CD4-positive, alpha-beta T cell treated with Interleukin-2 at 100 ng/mL for 4 hours (primary cell): Measurements from ENCODE around the gene GCA.

Source experiments
- DNase-seq: peaks from one replicate; pipeline ENCODE4 v3.0.0-alpha.2; 2020; ENCODE audit warnings: low spot score

The GCA gene, protein sequence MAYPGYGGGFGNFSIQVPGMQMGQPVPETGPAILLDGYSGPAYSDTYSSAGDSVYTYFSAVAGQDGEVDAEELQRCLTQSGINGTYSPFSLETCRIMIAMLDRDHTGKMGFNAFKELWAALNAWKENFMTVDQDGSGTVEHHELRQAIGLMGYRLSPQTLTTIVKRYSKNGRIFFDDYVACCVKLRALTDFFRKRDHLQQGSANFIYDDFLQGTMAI

DNA sequence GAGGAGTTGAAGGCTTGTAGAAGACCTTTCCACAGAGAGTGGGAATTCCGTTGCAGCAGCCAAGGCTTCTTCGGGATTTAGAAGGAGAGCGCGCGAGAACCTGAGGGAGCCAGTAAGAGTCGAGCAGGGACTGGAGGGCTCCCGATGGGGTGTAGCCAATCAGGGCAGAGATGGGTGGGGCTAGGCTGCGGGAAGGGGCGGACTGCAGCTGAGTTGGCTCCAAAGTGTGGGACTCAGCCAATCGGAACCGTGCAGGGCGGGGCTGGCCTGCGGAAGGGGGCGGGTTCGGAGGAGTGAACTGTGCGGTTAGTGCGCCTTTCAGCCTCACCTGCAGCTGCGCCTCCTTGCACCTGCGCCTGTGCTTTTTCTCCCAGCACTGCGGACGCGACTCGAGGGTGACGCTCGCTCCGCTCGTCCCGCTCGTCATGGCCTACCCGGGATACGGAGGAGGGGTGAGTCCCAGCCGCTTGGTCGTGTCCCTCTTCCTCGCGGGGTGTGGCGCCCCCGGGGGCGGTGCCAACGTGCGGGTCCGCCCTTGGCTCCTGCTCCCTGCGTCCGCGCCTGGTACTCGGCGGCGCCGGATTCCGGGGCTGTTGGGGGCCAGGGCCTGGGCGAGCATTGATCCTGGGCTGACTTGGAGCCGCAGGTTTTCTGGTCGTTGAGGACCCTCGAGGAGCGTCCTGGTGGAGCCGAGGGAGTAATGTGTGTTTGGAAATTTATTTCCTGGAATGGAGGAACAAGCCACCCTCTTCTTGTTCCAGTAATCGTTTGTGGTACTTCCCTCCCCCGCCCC lies at the start of gene GCA:
TSS of gene GCA (plus strand) at position 309 of the 793 bp plus-strand sequence. CDS start at position 426, 117 bp downstream.
- DNase-seq, result peak; percentile 97

DNA sequence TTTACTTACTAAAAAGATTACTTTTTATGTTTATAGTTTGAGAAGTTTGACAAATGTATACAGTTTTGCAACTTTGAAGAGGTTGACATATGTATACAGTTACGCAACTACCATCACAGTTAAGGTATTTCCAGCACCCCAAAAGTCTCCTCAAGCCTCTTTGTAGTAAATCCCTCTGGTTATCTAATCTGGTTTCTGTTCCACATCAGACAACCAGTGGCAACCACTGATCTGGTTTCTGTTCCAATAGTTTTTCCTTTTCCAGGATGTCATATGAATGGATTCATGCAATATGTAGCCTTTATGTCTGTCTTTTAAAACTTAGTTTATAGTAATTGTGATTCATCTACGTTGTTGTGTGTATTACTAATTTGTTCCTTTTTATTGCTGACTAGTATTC lies 48.9 kb upstream of the GCA start:
- DNase-seq, result no peak

DNA sequence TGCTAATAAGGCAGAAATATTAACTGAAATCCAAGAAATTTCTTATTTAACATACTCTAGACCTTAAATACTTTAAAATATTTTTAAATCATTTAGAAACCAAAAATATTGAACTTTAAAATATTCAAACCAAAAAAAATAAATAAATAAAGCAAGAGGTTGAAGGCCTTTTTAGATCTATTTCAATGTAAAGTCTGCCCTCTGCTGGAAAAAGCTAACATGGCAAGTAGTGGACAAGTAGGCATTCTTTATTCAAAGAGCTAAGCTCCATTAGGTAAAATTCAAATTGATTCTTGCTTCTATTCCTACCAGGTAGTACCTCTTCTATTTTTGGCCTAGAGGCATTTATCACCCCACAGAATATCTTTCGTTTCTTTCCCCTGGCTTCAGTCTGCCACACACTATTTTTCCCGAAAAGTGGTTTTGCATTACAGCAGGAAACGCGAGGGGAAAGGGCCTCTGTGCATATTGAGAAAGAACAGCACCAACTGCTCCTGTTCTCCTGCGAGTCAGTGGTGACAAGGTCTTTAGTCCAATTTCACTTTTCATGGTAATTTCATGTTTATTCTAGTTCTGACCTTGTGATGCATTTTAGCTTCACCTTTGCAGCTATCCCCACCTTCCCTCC lies 45.9 kb upstream of the GCA start:
- peak; percentile 84 for DNase-seq

DNA sequence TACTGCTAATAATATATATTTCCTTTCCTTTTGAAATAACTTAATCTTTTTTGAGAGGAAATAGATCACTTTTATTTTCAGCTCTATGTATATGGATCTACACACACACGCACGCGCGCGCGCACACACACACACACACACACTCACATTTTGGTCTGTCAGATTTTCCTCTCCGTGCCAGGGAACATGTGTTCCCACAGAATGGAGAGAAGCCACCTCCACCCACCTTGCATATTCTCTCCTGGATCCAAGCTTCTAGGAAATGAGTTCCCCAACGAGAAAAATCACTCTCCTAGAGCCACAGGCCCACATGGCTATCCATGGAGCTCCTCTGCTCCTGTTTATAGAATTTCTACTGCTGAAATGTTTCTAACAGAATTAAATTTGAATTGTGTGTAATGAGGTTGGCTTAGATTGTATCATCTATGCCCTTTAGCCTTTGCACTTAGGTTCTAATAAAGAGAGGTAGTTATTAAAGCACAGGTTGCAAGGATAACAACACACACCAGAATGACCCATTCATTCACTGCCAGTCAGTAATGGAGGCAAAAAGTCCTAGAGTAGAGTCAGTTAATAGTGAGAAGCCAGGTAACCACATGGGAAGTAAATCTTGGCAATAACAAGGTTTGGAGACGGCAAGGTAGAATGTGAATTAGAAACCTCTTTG lies 45.1 kb upstream of the GCA start:
- DNase-seq, result no peak

DNA sequence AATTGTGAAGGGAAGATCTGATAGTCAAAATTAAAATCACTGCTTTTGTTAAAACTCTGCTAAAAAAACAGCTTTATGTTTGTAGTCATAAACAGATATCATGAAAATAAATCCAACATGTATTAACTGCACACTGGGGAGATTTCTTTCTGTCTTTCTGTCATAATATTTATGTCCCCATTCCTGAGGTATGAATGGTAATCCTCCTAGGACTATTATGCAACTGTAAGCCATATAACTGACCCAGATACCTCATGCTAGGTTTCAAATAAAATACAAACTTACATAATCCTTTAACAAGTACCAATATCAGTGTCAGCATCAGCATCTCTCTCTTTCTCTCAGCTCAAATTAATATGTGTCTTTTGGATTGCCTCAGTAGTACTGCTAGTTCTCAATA lies 43.7 kb upstream of the GCA start:
- no peak for DNase-seq

DNA sequence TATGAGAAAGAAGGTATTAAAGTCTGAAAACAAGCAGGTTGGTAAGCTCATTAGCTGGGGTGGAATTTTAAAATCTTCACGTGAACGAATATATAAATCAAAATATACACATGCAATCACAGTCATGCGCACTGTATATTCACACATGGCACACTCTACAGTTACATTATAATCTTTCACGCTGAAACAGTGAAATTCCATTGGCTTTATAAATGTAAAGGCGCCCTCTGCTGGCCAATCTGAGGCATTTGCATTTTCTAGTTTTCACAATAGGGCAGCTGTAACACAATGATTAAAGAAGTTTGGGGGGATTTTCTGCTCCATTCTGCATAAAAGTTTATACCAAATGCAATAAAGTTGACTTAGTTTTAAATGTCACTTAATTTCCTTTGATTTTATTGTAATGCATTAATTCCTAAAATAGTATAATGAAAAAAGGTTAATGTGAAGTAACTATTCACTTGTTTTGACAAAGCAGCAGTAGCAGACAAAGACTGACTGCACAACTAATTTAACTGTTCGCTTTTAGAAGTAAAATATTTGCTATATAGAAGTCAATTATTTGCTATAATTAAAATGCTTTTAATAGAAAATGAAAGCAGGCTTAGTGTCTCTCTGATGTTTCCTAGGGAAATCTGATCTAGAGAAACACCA lies 42.7 kb upstream of the GCA start:
- peak; percentile 68 for DNase-seq

DNA sequence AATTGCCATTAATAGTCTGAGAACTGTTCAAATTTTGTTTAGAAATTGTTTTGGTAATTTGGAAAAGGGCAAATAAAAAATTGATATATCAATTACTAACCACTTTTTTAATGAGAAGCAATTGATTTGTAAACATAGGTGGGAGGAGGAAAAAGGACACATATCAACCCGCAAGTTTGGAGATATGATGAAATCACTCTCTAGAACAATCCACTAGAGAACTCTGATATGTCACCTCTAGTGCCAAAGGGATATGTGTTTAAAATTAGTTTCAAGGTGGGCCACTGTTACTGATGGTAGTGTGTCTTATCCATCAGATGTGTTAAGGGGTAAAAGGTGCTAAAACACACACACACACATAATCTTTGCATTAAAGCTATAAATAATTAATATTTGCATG lies 42.1 kb upstream of the GCA start:
- no peak for DNase-seq

DNA sequence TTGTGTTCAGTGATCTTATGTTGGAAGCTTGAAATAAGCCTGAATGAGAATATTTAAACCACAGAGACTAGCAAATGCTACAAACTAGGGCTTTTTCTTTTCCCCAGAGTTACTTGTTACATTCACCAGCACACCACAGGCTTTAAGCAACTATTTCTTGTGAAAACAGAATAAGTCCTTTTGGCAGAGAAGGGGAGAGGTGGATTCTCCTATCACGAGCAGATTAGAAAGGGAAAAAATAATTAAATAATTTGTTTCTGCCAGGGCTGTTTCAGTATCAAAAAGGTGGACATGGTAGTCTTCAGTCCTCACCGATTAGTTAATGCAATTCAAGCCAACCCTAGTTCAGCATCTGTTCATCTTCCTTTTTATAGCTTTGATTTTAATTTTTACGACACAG lies 38.0 kb upstream of the GCA start:
- no peak for DNase-seq

DNA sequence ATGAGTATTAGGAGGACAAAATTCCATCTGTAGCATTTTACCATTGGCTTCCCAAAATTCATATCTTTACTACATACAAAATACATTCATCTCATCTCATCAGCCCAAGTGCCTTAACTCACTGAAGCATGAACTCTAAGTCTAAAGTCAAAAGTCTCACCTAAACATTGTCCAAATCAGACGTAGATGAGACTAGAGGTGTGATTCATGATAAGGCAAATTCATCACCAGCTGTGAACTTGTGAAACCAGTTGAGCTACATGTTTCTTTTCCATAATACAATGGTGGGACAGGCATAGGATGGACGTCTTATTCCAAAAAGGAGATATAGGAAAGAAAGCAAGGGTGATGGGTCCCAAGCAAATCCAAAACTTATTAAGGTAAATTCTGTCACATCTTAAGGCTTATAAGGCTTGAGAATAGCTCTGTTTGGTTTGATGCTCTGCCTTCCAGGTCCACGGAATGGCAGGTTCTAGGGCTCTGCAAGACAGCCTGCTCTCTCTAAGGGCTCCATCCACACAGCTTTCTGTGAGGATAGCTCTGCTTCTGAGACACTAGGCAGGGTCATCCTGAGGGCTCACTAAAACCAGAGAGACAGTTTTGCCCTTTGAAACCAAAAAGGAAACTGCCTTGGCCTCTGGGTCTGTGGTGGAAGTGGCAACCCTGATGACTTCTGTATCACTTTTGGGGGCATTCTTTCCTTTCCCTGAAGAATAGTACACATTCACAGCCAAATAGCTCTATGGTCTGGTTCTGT lies 35.0 kb upstream of the GCA start:
- DNase-seq, result no peak

DNA sequence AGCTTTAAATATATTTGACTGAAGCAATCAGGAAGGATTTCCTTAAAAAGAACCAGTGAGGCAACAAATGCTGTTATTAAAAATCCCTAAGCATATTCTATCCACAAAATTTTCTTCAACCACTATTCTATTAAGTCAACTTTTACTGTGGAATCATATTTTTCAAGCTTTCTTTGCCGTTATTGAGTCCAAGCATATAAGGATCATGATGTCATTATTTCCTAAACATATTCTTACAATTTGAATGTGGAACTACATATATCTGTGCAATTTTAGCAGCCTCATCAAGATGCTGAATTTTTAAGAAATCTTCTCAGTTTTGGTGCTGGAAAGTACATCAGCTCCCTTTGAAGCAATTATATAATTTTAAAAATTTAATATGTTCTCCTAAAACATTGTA lies 31.1 kb upstream of the GCA start:
- no peak for DNase-seq

DNA sequence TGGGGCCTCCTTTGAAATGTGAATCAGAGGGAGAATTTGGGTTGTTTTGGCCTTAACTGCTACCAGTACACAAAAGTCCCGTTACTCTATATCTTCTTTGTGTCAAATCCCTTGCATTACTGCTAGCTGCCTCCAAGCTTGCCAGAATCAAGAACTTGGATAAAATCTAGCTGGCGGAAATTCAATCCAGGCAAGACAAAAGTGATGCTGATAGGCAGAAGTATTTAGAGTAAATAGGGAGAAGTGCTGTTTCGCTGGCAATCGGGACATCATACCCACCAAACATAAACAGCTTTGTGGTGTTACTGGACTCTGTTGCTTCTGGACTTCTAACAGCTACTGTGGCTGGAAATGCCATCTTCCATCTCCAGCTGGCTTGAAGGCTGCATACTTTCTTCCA lies 28.0 kb upstream of the GCA start:
- no peak for DNase-seq

DNA sequence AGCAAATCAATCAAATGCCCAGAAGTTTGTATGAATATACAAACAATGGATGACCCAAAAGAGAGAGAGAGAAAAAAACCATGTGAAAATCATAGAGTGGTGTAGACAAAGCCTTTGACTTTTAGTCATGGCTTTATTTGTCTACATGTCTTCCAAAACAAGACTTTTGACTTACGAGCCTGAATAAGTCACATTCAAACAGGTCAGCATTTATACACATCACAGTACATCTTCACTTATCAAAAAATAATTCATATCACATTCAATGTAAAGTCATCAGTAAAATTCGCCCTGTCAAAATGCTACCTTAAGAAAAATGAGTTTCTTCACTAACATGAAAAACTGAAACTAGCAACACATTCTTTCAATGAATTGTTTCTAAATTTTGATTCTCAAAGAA lies 27.3 kb upstream of the GCA start:
- DNase-seq, result no peak

DNA sequence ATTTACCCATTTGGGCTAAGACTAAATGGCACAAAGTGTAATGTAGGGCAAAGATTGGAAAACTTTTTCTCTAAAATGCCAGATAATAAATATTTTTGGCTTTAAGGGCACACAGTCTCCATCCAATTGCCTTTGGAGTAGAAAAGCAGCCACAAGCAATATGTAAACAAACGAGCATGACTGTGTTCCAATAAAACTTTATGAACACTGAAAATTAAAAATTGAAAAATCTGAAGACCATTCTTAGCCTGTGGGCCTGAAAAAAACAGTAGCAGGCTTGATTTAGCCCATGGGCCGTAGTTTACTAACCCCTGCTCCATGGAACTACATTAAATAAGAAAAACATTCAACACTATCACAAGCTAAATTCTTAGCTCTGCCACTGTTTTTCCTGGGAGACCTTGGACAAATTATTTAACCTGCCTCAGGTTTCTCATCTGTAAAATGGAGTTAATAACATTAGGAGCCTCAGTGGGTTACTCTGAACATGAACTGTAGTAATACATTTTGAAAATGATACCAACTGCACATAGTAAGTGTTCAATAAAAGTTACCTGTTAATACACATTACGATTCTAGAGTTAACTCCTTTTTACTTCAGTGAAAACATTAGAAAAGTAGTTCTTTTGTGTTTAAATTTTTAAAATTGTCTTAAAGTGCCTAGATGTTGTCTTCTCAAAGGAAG lies 26.7 kb upstream of the GCA start:
- no peak for DNase-seq

DNA sequence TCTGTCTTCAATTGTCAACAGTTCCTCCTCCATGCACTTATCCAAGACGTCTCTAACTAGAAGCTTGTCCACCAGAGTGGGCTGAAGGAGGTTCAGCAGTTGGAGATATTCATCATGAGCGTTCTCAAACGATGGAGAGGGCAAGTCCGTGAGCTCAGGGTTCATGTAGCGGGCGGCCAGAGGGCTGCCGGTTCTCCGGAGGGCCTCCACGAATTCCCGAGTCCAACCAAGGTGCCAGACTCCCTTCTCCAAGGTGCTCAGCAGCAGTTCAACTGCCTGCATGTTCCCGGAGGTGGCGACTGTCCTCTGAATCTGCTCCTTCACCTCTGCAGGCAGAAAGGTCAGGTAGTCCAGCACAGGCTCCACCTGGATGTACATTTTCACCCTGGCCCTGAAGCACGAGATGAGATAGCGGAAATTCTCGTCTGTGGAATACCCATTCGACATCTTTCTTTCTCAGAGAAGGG lies 26.0 kb upstream of the GCA start:
- peak; percentile 22 for DNase-seq

DNA sequence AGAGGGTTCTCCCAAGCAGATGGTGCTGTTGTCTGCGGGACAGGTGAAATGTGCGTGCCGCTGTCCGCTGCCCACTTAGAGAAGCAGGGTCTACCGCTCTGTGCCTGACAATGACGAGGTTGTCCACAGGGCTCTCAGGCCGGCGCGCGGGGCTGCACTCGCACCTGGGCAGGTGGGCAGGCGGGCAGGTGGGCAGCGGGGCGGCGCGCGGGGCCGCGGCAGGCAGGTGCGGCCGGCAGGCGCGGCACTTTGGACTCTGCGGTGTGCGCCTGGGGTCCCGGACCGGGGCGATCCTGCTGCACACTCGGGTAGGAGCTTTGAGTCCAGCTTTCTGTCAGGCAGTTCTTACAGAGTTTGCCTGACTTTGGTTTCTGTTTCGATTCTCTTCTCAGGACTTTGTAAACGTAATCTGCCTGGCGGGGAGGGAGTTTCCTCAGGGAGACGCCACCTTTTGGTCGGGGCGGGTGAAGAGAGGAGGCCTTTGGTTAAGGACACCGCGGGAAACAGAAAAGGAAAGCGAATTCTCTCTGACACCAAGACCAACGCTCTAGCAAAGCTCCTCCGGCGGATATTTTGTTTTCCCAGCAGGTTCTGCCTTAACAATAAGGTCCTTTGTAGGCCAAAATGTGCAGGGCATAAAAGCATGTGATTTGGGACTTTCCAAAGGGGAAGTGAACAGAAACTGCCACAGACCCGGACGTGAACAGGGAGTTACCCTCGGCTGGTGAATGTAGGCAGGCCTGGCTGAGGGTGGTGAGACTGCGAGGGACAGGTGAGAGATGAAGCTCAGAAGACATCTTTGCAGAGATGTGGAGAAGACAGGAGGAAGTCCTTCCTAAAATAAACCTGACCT lies 25.4 kb upstream of the GCA start, which contains the start of gene IFIH1:
TSS of gene IFIH1 (minus strand) at position 357 of the 853 bp plus-strand sequence. CDS start 377 bp downstream, outside the sequence.
- peak; percentile 85 for DNase-seq

DNA sequence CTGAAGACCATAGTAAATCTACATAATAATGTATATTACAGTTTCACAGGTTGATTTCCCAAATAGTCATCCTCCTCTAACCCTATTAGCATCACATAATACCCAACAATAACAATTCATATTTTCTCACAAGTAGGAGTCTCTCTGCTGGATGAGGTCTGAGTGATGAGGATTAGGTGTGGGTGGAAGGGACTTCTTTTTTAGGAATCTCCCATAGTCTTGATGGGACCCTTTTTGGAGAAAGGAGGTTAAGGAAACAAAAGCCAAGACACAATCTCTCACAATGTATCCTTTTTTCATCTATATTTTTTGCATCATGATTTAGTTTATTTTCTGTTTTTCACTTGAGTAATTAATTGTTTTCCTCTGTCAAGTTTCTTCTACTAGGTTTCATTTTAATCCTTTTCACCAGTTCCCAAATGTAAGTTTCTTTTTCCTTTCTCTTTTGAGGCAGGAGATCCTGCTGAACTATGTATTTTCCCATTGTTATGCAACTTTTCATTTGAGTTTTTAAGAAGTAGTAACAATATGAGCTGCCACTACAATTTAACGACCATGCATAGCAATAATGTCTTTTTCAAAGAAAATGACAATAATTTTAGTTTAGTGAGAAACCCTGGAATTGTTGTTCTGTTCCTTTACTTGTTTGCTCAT lies 22.9 kb upstream of the GCA start:
- no peak for DNase-seq

DNA sequence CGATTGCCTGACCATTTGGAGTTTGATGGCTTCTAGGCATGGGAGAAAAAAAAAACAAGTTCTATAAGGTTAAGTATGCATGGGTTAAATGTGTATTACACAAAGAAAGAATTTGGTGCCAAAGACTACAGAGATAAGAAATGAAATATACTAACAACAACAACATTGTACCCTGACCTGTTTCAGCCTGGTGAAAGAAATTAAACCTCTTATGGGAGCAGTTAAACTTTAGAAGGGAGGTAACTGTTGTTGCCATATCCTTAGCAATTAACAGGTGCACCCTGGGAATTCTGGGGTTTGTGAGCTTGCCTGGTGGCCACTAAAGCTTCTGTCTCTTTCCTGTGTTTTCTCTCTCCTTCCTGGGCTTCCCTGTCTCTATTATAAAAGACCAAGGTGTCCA lies 19.0 kb upstream of the GCA start:
- no peak for DNase-seq

DNA sequence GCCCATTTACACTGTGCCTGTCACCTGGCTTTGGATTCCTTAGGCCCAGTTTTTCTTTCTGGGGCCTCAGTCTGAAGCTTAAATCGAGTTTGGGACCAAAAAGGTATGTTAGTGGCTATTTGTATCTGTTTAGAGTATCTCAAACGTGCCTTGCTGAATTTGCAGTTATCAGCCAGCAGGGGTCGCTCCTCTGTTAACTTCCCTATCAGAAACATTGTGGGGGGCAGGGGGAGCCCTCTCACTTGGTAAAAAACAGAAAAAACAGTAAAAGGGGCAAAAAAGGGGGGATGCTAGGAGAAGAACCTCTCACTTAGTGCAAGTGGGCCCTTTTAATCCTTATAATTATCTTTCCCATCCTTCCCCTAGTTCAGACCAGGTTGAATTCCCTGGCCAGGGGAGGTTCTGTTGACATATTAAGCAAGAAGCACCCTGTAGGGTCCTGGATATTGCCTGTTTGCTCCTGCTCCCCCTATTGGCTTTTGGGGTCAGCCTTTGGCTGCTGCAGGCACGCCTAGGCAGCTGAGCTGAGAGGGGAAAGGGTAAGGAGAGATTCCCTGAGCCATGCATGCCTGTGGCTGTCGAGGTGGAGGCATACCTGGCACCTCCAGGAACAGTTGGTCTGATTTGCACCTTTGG lies 16.7 kb upstream of the GCA start:
- peak; percentile 22 for DNase-seq

DNA sequence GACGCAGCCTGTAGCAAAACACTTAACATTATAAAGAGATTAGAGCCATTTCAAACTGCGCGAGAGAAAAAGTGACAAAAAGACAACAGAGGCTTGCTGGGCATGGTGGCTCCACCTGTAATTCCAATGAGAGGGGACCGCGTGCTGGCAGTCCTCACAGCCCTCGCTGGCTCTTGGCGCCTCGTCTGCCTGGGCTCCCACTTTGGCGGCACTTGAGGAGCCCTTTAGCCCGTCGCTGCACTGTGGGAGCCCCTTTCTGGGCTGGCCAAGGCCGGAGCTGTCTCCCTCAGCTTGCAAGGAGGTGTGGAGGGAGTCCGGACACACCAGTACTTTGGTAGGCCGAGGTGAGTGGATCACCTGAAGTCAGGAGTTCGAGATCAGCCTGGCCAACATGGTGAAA lies 16.1 kb upstream of the GCA start:
- no peak for DNase-seq
